GM23338 (cell line): Measurements from ENCODE around the gene TBL1XR1. TPM values are rescaled to one million over a fixed set of nuclear protein-coding genes. Genes with fewer than 3 reads are reported as not detected.

Experiments
- ATAC-seq: fragments of 200-7000 bp; cut with Tn5 transposase; 3 replicates; pipeline ENCODE4 v1.9.1; 2020
- DNase-seq: peaks from one replicate; pipeline ENCODE4 v3.0.0-alpha.2; 2015; ENCODE audit warnings: low spot score
- H2AFZ ChIP-seq: fragments of 200-600 bp; sonication (generic); 2 replicates; pipeline ENCODE4 v1.8.0; 2016; ENCODE audit warnings: antibody characterized with exemption, mild to moderate bottlenecking, moderate library complexity
- H3F3A ChIP-seq: fragments of 200-600 bp; sonication (generic); replicated peaks from 2 replicates; pipeline ENCODE4 v1.8.0; 2017; ENCODE audit warnings: antibody characterized with exemption, mixed run types, low read depth
- H3K27ac ChIP-seq: fragments of 200-600 bp; sonication (generic); 2 replicates; pipeline ENCODE4 v1.6.1; 2016; ENCODE audit warnings: low read depth
- H3K27me3 ChIP-seq: fragments of 200-600 bp; sonication (generic); 2 replicates; pipeline ENCODE4 v1.8.0; 2016; ENCODE audit warnings: mild to moderate bottlenecking, mixed run types, moderate library complexity; ENCODE audit not compliant: insufficient read depth
- H3K36me3 ChIP-seq: fragments of 200-600 bp; sonication (generic); 2 replicates; pipeline ENCODE4 v1.8.0; 2016; ENCODE audit warnings: mild to moderate bottlenecking; ENCODE audit not compliant: insufficient read depth
- H3K4me1 ChIP-seq: fragments of 200-600 bp; sonication (generic); 2 replicates; pipeline ENCODE4 v1.8.0; 2016; ENCODE audit warnings: mild to moderate bottlenecking, moderate library complexity; ENCODE audit not compliant: insufficient read depth
- H3K4me2 ChIP-seq: fragments of 200-600 bp; sonication (generic); 2 replicates; pipeline ENCODE4 v1.7.1; 2017; ENCODE audit warnings: mixed run types
- H3K4me3 ChIP-seq: fragments of 200-600 bp; sonication (generic); 2 replicates; pipeline ENCODE4 v1.6.1; 2016; ENCODE audit warnings: mixed run types
- H3K79me2 ChIP-seq: fragments of 200-600 bp; sonication (generic); replicated peaks from 2 replicates; pipeline ENCODE4 v1.8.0; 2017; ENCODE audit warnings: mild to moderate bottlenecking; ENCODE audit not compliant: insufficient read depth
- H3K9me2 ChIP-seq: fragments of 200-600 bp; sonication (generic); 2 replicates; pipeline ENCODE4 v1.8.0; 2017; ENCODE audit not compliant: insufficient read depth
- H4K20me1 ChIP-seq: fragments of 200-600 bp; sonication (generic); replicated peaks from 2 replicates; pipeline ENCODE4 v1.8.0; 2017; ENCODE audit warnings: mild to moderate bottlenecking; ENCODE audit not compliant: insufficient read depth
- H3K27ac Mint-ChIP-seq: 2 replicates; pipeline ENCODE4 v1.8.0; 2020; ENCODE audit warnings: inconsistent platforms, mild to moderate bottlenecking, moderate library complexity, mixed read lengths
- H3K27me3 Mint-ChIP-seq: 3 replicates; pipeline ENCODE4 v1.8.0; 2022; ENCODE audit warnings: low read depth, mild to moderate bottlenecking, moderate library complexity, mixed read lengths, inconsistent platforms; ENCODE audit not compliant: insufficient read depth, poor library complexity
- H3K36me3 Mint-ChIP-seq: 3 replicates; pipeline ENCODE4 v1.8.0; 2021; ENCODE audit warnings: low read depth, mild to moderate bottlenecking, inconsistent platforms, moderate library complexity, mixed read lengths
- H3K4me1 Mint-ChIP-seq: 3 replicates; pipeline ENCODE4 v1.8.0; 2020; ENCODE audit warnings: mild to moderate bottlenecking, inconsistent platforms, mixed read lengths
- H3K4me3 Mint-ChIP-seq: 3 replicates; pipeline ENCODE4 v1.8.0; 2021; ENCODE audit warnings: moderate library complexity, mild to moderate bottlenecking, inconsistent platforms, mixed read lengths
- H3K9me3 Mint-ChIP-seq: 3 replicates; pipeline ENCODE4 v1.8.0; 2020; ENCODE audit warnings: moderate library complexity, mild to moderate bottlenecking, inconsistent platforms, mixed read lengths
- CREB1 ChIP-seq: fragments of 250-450 bp; sonication (Bioruptor Pico); IDR thresholded peaks from 2 replicates; pipeline ENCODE4 v1.5.0; 2020; ENCODE audit warnings: low read depth, mild to moderate bottlenecking, moderate library complexity
- ETS1 ChIP-seq: IDR thresholded peaks from 2 replicates; pipeline ENCODE4 v1.6.1; 2016; ENCODE audit warnings: antibody characterized with exemption
- EZH2phosphoT487 ChIP-seq: fragments of 200-600 bp; sonication (generic); IDR thresholded peaks from one replicate; pipeline ENCODE4 v1.8.1; 2018; ENCODE audit warnings: antibody characterized with exemption; ENCODE audit not compliant: unreplicated experiment
- JUNB ChIP-seq: IDR thresholded peaks from one replicate; pipeline ENCODE4 v1.6.1; 2016; ENCODE audit warnings: antibody characterized with exemption; ENCODE audit not compliant: unreplicated experiment
- NANOG ChIP-seq: IDR thresholded peaks from 2 replicates; pipeline ENCODE4 v1.6.1; 2016; ENCODE audit warnings: antibody characterized with exemption, borderline replicate concordance
- POLR2AphosphoS5 ChIP-seq: IDR thresholded peaks from 2 replicates; pipeline ENCODE4 v1.6.1; 2016; ENCODE audit warnings: antibody characterized with exemption, low read depth
- REST ChIP-seq: IDR thresholded peaks from one replicate; pipeline ENCODE4 v1.6.1; 2018; ENCODE audit warnings: antibody characterized with exemption; ENCODE audit not compliant: unreplicated experiment
- STAT1 ChIP-seq: IDR thresholded peaks from one replicate; pipeline ENCODE4 v1.6.1; 2016; ENCODE audit warnings: antibody characterized with exemption; ENCODE audit not compliant: unreplicated experiment
- ZNF114 ChIP-seq: fragments of 250-450 bp; sonication (Bioruptor Pico); IDR thresholded peaks from 2 replicates; pipeline ENCODE4 v1.5.0; 2020; ENCODE audit warnings: mild to moderate bottlenecking, moderate library complexity
- ZNF331 ChIP-seq: fragments of 250-450 bp; sonication (Bioruptor Pico); IDR thresholded peaks from 2 replicates; pipeline ENCODE4 v1.5.0; 2020; ENCODE audit warnings: low read depth, mild to moderate bottlenecking, moderate library complexity
- ZNF462 ChIP-seq: fragments of 250-450 bp; sonication (Bioruptor Pico); IDR thresholded peaks from 2 replicates; pipeline ENCODE4 v1.5.0; 2020; ENCODE audit warnings: mild to moderate bottlenecking, moderate library complexity
- polyA plus RNA-seq: library from polyadenylated mRNA; unstranded; fragments of >200 nt; fragmentation: Nextera tagmentation; extraction: Ambion mirVana; gene quantifications from 2 replicates; pipeline ENCODE4 v1.2.1, GENCODE V29; 2016
- total RNA-seq: library from RNA; depleted of rRNA; stranded (reverse); fragments of >200 nt; shearing (Covaris generic); gene quantifications from 2 replicates; pipeline ENCODE4 v1.2.3, GENCODE V29; 2014

TBL1XR1 gene
- total and polyA plus RNA-seq, 2 experiments from 2014 or later = 49.6 to 122 TPM

- ATAC-seq = no peak
- no peak overlapping the region for H3K27ac ChIP-seq
Measured at GRCh38 chr3:177026505-177027277, 170.6 kb downstream of the TBL1XR1 start.

GRCh38 chr3:177015881-177016280, 181.4 kb downstream of the TBL1XR1 start:
- H3K9me2 ChIP-seq = no peaks in the 10 kb centered on the region; the same call in 1 of the 2 replicates
- H3K79me2 ChIP-seq = no peaks in the 10 kb centered on the region
- H3K4me1 ChIP-seq = peaks cover 4% of the 10 kb centered on the region; the same call in 1 of the 2 replicates
- no peak overlapping the region for H2AFZ ChIP-seq
- no peak overlapping the region; the same call in 1 of the 2 replicates for H3K27ac ChIP-seq
- H3K4me3 Mint-ChIP-seq = no peak overlapping the region
- no peaks in the 10 kb centered on the region for H3K9me3 Mint-ChIP-seq
- H3K27me3 Mint-ChIP-seq = peaks cover 4% of the 10 kb centered on the region
- H3K4me1 Mint-ChIP-seq = peaks cover 11% of the 10 kb centered on the region
- no peak overlapping the region for H3K4me3 ChIP-seq
- no peaks in the 10 kb centered on the region for H3F3A ChIP-seq
- H3K36me3 Mint-ChIP-seq = peaks cover 8% of the 10 kb centered on the region; the same call in 2 of the 3 replicates
- ATAC-seq = peak; percentile 34
- H3K36me3 ChIP-seq = no peaks in the 10 kb centered on the region
- DNase-seq = peak; percentile 14
- no peaks in the 10 kb centered on the region for H3K27me3 ChIP-seq
- no peak overlapping the region for H3K27ac Mint-ChIP-seq
- H4K20me1 ChIP-seq = no peaks in the 10 kb centered on the region
- H3K4me2 ChIP-seq = no peak overlapping the region
- TF ChIP-seq NANOG = no peak
- no peak for TF ChIP-seq EZH2phosphoT487
- no peak for TF ChIP-seq ZNF462
- no peak for TF ChIP-seq CREB1 (CRISPR knock-in tag)
- no peak for TF ChIP-seq JUNB
- TF ChIP-seq ETS1 = no peak
- TF ChIP-seq STAT1 = no peak
- no peak for TF ChIP-seq ZNF114 (CRISPR knock-in tag)
- no peak for TF ChIP-seq REST
- no peak for TF ChIP-seq POLR2AphosphoS5

More at GRCh38 chr3:177026505-177027277, 170.6 kb downstream of the TBL1XR1 start:
- peaks cover 2% of the 10 kb centered on the region for H3K27me3 Mint-ChIP-seq
- H2AFZ ChIP-seq = no peak overlapping the region
- H3K79me2 ChIP-seq = no peaks in the 10 kb centered on the region
- H4K20me1 ChIP-seq = no peaks in the 10 kb centered on the region
- H3K4me3 Mint-ChIP-seq = no peak overlapping the region
- no peaks in the 10 kb centered on the region for H3K9me3 Mint-ChIP-seq
- H3K27ac Mint-ChIP-seq = no peak overlapping the region; the same call in 1 of the 2 replicates
- H3K4me2 ChIP-seq = no peak overlapping the region
- H3K36me3 ChIP-seq = peaks cover 14% of the 10 kb centered on the region; the same call in 1 of the 2 replicates
- no peaks in the 10 kb centered on the region for H3K9me2 ChIP-seq
- no peak overlapping the region for H3K4me3 ChIP-seq
- DNase-seq = no peak
- no peaks in the 10 kb centered on the region for H3K4me1 Mint-ChIP-seq
- peaks cover 39% of the 10 kb centered on the region; the same call in 2 of the 3 replicates for H3K36me3 Mint-ChIP-seq
- H3K27me3 ChIP-seq = no peaks in the 10 kb centered on the region
- TF ChIP-seq ZNF331 (CRISPR knock-in tag) (no peak), POLR2AphosphoS5 (no peak)
- no peaks in the 10 kb centered on the region for H3F3A ChIP-seq
- no peaks in the 10 kb centered on the region for H3K4me1 ChIP-seq
